ENCODE data around the gene KIF21A. TPM values are rescaled to one million over a fixed set of nuclear protein-coding genes. Genes with fewer than 3 reads are reported as not detected.

Gene KIF21A
- total and polyA plus RNA-seq, 2 of the 13 experiments (the other 11 are each of a cell fraction or from before 2014, with no cell fraction given): 20.6 to 39.7 TPM

GRCh38 chr12:39367494-39367893, 75.4 kb downstream of the KIF21A start:
- intact Hi-C loops (cut with micrococcal nuclease; ENCODE audit: unreplicated experiment): no loop called here
- Histone ChIP-seq H3K79me2 (ENCODE audit: insufficient read depth, low read length) (no peaks in the 10 kb centered on the region), H3K4me2 (ENCODE audit: low read depth, low read length) (no peak overlapping the region), H2AFZ (ENCODE audit: low read length) (no peak overlapping the region), H3K4me3 (replicated peaks in 1 of 3; ENCODE audit: insufficient read depth in 1 of 3, low read depth in 2 of 3, low read length in 3 of 3) (no peak overlapping the region), H3K36me3 (replicated peaks in 1 of 2; ENCODE audit: control insufficient read depth in 1 of 2, insufficient read depth in 2 of 2, low read length in 2 of 2) (peaks cover 3 to 23% of the 10 kb centered on the region in 2 experiments; a peak in 3 of 5 replicates), H3K9me3 (ENCODE audit: low read length) (no peaks in the 10 kb centered on the region), H3K27ac (ENCODE audit: extremely low read length, insufficient read depth, low read length) (no peak overlapping the region), H4K20me1 (ENCODE audit: insufficient read depth, low read length) (no peaks in the 10 kb centered on the region), H3K27me3 (ENCODE audit: control insufficient read depth in 1 of 2, insufficient read depth in 2 of 2, low read length in 2 of 2) (no peaks in the 10 kb centered on the region), H3K9ac (ENCODE audit: insufficient read depth, low read depth, low read length) (no peak overlapping the region), H3K4me1 (ENCODE audit: insufficient read depth, low read length) (peaks cover 8% of the 10 kb centered on the region)
- ATAC-seq (no peak), DNase-seq (ENCODE audit: low spot score) (no peak), FAIRE-seq (no peak)
- POLR2A ChIA-PET: interaction anchor here (1.0 kb wide), 1 partner anchor 60 kb away, joined by 4 read pairs; no protein-coding TSS in a partner anchor
- no peak for TF ChIP-seq MTA3 (CRISPR knock-in tag; IDR thresholded peaks at IDR 0.05)
- no peak for TF ChIP-seq ZNF33B (CRISPR knock-in tag; IDR thresholded peaks at IDR 0.05)
- TF ChIP-seq ZNF24 (IDR thresholded peaks at IDR 0.05): no peak
- peak; percentile 14 to 20; a peak in 1 of 4 replicates for TF ChIP-seq MAFK (conservative IDR thresholded peaks at IDR 0.05 in 1 of 2, IDR thresholded peaks at IDR 0.05 in 1 of 2; ENCODE audit: low read length in 2 of 2)
- no peak for TF ChIP-seq ARHGAP35 (CRISPR knock-in tag; IDR thresholded peaks at IDR 0.05; ENCODE audit: borderline replicate concordance)
- TF ChIP-seq MEF2D (CRISPR knock-in tag; IDR thresholded peaks at IDR 0.05): no peak
- TF ChIP-seq ZNF747 (CRISPR knock-in tag; IDR thresholded peaks at IDR 0.05; ENCODE audit: borderline replicate concordance): no peak
- TF ChIP-seq JARID2 (CRISPR knock-in tag; IDR thresholded peaks at IDR 0.05; ENCODE audit: insufficient replicate concordance): no peak
- in situ Hi-C loops (cut with HindIII; ENCODE audit: extremely low pct_ligation_motif_present, low pct_unique_long_range_greater_than_20kb): no loop called here
- CTCF ChIA-PET (ENCODE audit: low intra/inter-chr PET ratio, low total read pairs): no interaction called here
- BruUV-seq (replicated peaks): no TSS peak

DNA sequence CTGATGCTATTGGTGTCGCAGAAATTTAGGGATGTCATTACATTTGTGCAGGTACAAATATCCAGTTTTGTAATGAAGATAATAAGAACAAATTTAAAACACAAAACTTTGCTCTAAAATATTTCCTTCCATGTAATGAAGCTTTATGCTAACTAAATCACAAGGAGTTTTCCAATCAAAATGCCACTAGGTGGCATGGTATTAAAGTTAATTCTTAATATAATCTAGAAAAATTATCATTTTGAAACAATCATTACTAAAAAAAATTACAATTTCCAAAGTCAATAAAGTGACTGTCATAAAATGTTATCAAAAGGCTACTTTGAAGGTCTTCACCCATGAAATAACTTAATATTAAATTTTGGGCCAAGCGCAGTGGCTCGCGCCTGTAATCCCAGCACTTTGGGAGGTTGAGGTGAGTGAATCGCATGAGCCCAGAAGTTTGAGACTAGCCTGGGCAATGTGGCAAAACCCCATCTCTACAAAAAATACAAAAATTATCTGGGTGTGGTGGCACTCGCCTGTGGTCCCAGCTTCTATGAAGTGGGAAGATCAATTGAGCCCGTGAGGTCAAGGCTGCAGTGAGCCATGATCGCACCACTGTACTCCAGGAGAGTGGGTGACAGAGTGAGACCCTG, 77.4 kb downstream of the KIF21A start:
- DNase-seq (ENCODE audit: low spot score) (no peak), ATAC-seq (no peak), FAIRE-seq (no peak)
- Histone ChIP-seq H3K27ac (ENCODE audit: extremely low read length, insufficient read depth, low read length) (no peak overlapping the region), H3K36me3 (replicated peaks in 1 of 2; ENCODE audit: control insufficient read depth in 1 of 2, insufficient read depth in 2 of 2, low read length in 2 of 2) (peaks cover 3 to 23% of the 10 kb centered on the region in 2 experiments; a peak in 3 of 5 replicates), H2AFZ (ENCODE audit: low read length) (no peak overlapping the region), H3K9ac (ENCODE audit: insufficient read depth, low read depth, low read length) (no peak overlapping the region), H3K4me1 (ENCODE audit: insufficient read depth, low read length) (peaks cover 8% of the 10 kb centered on the region), H3K27me3 (ENCODE audit: control insufficient read depth in 1 of 2, insufficient read depth in 2 of 2, low read length in 2 of 2) (no peaks in the 10 kb centered on the region), H3K9me3 (ENCODE audit: low read length) (no peaks in the 10 kb centered on the region), H3K4me3 (replicated peaks in 1 of 3; ENCODE audit: insufficient read depth in 1 of 3, low read depth in 2 of 3, low read length in 3 of 3) (no peak overlapping the region), H3K4me2 (ENCODE audit: low read depth, low read length) (no peak overlapping the region), H4K20me1 (ENCODE audit: insufficient read depth, low read length) (no peaks in the 10 kb centered on the region), H3K79me2 (ENCODE audit: insufficient read depth, low read length) (no peaks in the 10 kb centered on the region)
- 98% methylated on average over 8 of the region's 8 CpGs for WGBS (ENCODE audit: low lambda C conversion rate)
- no TSS peak for BruUV-seq (replicated peaks)
- intact Hi-C loops (cut with micrococcal nuclease; ENCODE audit: unreplicated experiment) (loop anchor here (2.0 kb wide), 1 partner anchor 77 kb away; the partner anchor contains the start of gene KIF21A), in situ Hi-C loops (cut with HindIII; ENCODE audit: extremely low pct_ligation_motif_present, low pct_unique_long_range_greater_than_20kb) (no loop called here)
- ChIA-PET CTCF (ENCODE audit: low intra/inter-chr PET ratio, low total read pairs) (no interaction called here), POLR2A (no interaction called here)
- TF ChIP-seq HDAC6 (IDR thresholded peaks at IDR 0.05; ENCODE audit: low read depth, low read length): no peak
- no peak for TF ChIP-seq ATF5 (CRISPR knock-in tag; IDR thresholded peaks at IDR 0.05; ENCODE audit: low read depth)
- no peak for TF ChIP-seq FOXP1 (IDR thresholded peaks at IDR 0.05)
- TF ChIP-seq FOXP1 (CRISPR knock-in tag; IDR thresholded peaks at IDR 0.05): no peak
- no peak for TF ChIP-seq ZNF138 (CRISPR knock-in tag; IDR thresholded peaks at IDR 0.05; ENCODE audit: low read depth)
- TF ChIP-seq, protein P1, sequence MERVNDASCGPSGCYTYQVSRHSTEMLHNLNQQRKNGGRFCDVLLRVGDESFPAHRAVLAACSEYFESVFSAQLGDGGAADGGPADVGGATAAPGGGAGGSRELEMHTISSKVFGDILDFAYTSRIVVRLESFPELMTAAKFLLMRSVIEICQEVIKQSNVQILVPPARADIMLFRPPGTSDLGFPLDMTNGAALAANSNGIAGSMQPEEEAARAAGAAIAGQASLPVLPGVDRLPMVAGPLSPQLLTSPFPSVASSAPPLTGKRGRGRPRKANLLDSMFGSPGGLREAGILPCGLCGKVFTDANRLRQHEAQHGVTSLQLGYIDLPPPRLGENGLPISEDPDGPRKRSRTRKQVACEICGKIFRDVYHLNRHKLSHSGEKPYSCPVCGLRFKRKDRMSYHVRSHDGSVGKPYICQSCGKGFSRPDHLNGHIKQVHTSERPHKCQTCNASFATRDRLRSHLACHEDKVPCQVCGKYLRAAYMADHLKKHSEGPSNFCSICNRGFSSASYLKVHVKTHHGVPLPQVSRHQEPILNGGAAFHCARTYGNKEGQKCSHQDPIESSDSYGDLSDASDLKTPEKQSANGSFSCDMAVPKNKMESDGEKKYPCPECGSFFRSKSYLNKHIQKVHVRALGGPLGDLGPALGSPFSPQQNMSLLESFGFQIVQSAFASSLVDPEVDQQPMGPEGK (CRISPR knock-in tag; IDR thresholded peaks at IDR 0.05): no peak
